HG02678 (cell line): Measurements from ENCODE around the gene SRP9.
"Not testable (repeated sequence)": the region's sequence is repeated elsewhere in the genome, so short reads cannot be mapped to it uniquely, and the experiment has no call there.

ENCODE experiments used
- ATAC-seq: cut with Tn5 transposase; IDR thresholded peaks from one replicate; pipeline ENCODE4 v1.9.1; 2021; ENCODE audit warnings: mild to moderate bottlenecking, moderate library complexity; ENCODE audit not compliant: unreplicated experiment

The SRP9 gene

GRCh38 chr1:225835856-225836255 is 58.2 kb downstream of the SRP9 start:
- no peak for ATAC-seq

GRCh38 chr1:225836296-225836695 is 58.7 kb downstream of the SRP9 start:
- ATAC-seq: not testable (repeated sequence)

- ATAC-seq: no peak
Measured at GRCh38 chr1:225838793-225839192, 61.2 kb downstream of the SRP9 start.
